ENCODE data around the gene ZNRF3. TPM values are rescaled to one million over a fixed set of nuclear protein-coding genes. Genes with fewer than 3 reads are reported as not detected.

Gene ZNRF3
- total RNA-seq, 1 donor from 2014 or later: 13.6 TPM

GRCh38 chr22:28931844-28932567 is 48.6 kb downstream of the ZNRF3 start:
- DNase-seq (ENCODE audit: low spot score): no peak

- no peak for DNase-seq (ENCODE audit: low spot score)
These were observed 49.9 kb downstream of the ZNRF3 start for GRCh38 chr22:28933321-28933720.

- no peak for DNase-seq (ENCODE audit: low spot score)
These were observed 50.7 kb downstream of the ZNRF3 start for GRCh38 chr22:28934026-28934425.

GRCh38 chr22:28935140-28935539 is 51.8 kb downstream of the ZNRF3 start:
- DNase-seq (ENCODE audit: low spot score): no peak

- no peak for DNase-seq (ENCODE audit: low spot score)
These were observed 52.3 kb downstream of the ZNRF3 start for GRCh38 chr22:28935713-28936112.

GRCh38 chr22:28936200-28936599 is 52.8 kb downstream of the ZNRF3 start:
- DNase-seq (ENCODE audit: low spot score): no peak

GRCh38 chr22:28937206-28938025 is 54.0 kb downstream of the ZNRF3 start:
- no peak for DNase-seq (ENCODE audit: low spot score)

- no peak for DNase-seq (ENCODE audit: low spot score)
These were observed 55.0 kb downstream of the ZNRF3 start for GRCh38 chr22:28938286-28938833.

GRCh38 chr22:28939394-28939793 is 56.0 kb downstream of the ZNRF3 start:
- DNase-seq (ENCODE audit: low spot score): no peak

GRCh38 chr22:28939932-28940331 is 56.6 kb downstream of the ZNRF3 start:
- no peak for DNase-seq (ENCODE audit: low spot score)

- no peak for DNase-seq (ENCODE audit: low spot score)
These were observed 57.1 kb downstream of the ZNRF3 start for GRCh38 chr22:28940441-28940840.

- DNase-seq (ENCODE audit: low spot score): no peak
These were observed 59.0 kb downstream of the ZNRF3 start for GRCh38 chr22:28942333-28942732.

- no peak for DNase-seq (ENCODE audit: low spot score)
These were observed 59.6 kb downstream of the ZNRF3 start for GRCh38 chr22:28942801-28943500.

- no peak for DNase-seq (ENCODE audit: low spot score)
These were observed 60.1 kb downstream of the ZNRF3 start for GRCh38 chr22:28943501-28943879.

- DNase-seq (ENCODE audit: low spot score): no peak
These were observed 63.8 kb downstream of the ZNRF3 start for GRCh38 chr22:28947125-28947524.

GRCh38 chr22:28948424-28948823 is 65.1 kb downstream of the ZNRF3 start:
- DNase-seq (ENCODE audit: low spot score): no peak

GRCh38 chr22:28948860-28949551 is 65.6 kb downstream of the ZNRF3 start:
- peak; percentile 27 for DNase-seq (ENCODE audit: low spot score)

- no peak for DNase-seq (ENCODE audit: low spot score)
These were observed 66.4 kb downstream of the ZNRF3 start for GRCh38 chr22:28949788-28950187.

- DNase-seq (ENCODE audit: low spot score): no peak
These were observed 67.4 kb downstream of the ZNRF3 start for GRCh38 chr22:28950617-28951411.

- DNase-seq (ENCODE audit: low spot score): no peak
These were observed 68.2 kb downstream of the ZNRF3 start for GRCh38 chr22:28951530-28951929.
